ENCODE data around the gene KRTAP10-7.
"Not testable (repeated sequence)": the region's sequence is repeated elsewhere in the genome, so short reads cannot be mapped to it uniquely, and the experiment has no call there.

KRTAP10-7 gene

GRCh38 chr21:44571844-44572782 is 28.3 kb upstream of the KRTAP10-7 start:
- no peak for DNase-seq

- no peak for DNase-seq
These were observed 27.3 kb upstream of the KRTAP10-7 start for GRCh38 chr21:44572959-44573583.

- DNase-seq = not testable (repeated sequence)
These were observed 26.6 kb upstream of the KRTAP10-7 start, which contains the start of gene KRTAP10-4 for GRCh38 chr21:44573630-44574456. KRTAP10-4 (plus strand) TSS chr21:44573729; CDS start chr21:44573759, 30 bp downstream.

GRCh38 chr21:44574457-44575306 is 25.7 kb upstream of the KRTAP10-7 start:
- no peak for DNase-seq

GRCh38 chr21:44575307-44576024 is 24.9 kb upstream of the KRTAP10-7 start:
- no peak for DNase-seq

GRCh38 chr21:44576025-44576420 is 24.4 kb upstream of the KRTAP10-7 start:
- no peak for DNase-seq

- no peak for DNase-seq
These were observed 21.9 kb upstream of the KRTAP10-7 start for GRCh38 chr21:44578371-44579055.

GRCh38 chr21:44579056-44579832 is 21.2 kb upstream of the KRTAP10-7 start:
- DNase-seq = no peak

GRCh38 chr21:44579833-44580144 is 20.6 kb upstream of the KRTAP10-7 start:
- no peak for DNase-seq

- not testable (repeated sequence) for DNase-seq
These were observed 20.1 kb upstream of the KRTAP10-7 start, which contains the start of gene KRTAP10-5 for GRCh38 chr21:44580231-44580821. KRTAP10-5 (minus strand) TSS chr21:44580604; CDS start chr21:44580578, 26 bp downstream.

- DNase-seq = no peak
These were observed 19.2 kb upstream of the KRTAP10-7 start for GRCh38 chr21:44581158-44581557.

GRCh38 chr21:44582055-44582454 is 18.3 kb upstream of the KRTAP10-7 start:
- no peak for DNase-seq

GRCh38 chr21:44583089-44583799 is 17.2 kb upstream of the KRTAP10-7 start:
- no peak for DNase-seq

- DNase-seq = no peak
These were observed 16.6 kb upstream of the KRTAP10-7 start for GRCh38 chr21:44583800-44584147.

GRCh38 chr21:44585892-44586291 is 14.5 kb upstream of the KRTAP10-7 start:
- no peak for DNase-seq

- no peak for DNase-seq
These were observed 11.3 kb upstream of the KRTAP10-7 start for GRCh38 chr21:44589094-44589493.

GRCh38 chr21:44589586-44590305 is 10.7 kb upstream of the KRTAP10-7 start:
- DNase-seq = no peak

- no peak for DNase-seq
These were observed 10.1 kb upstream of the KRTAP10-7 start for GRCh38 chr21:44590311-44590721.

Measured in NCI-H2029 treated with DMSO at 0.1 percent for 48 hours (cell line).